Cortex of kidney (tissue), 1 donor: ENCODE data around the gene CASZ1.

Experiments used
- DNase-seq: peaks from one replicate; lab custom pipeline; 2025; lab: John Stamatoyannopoulos, UW

CASZ1 gene

DNA sequence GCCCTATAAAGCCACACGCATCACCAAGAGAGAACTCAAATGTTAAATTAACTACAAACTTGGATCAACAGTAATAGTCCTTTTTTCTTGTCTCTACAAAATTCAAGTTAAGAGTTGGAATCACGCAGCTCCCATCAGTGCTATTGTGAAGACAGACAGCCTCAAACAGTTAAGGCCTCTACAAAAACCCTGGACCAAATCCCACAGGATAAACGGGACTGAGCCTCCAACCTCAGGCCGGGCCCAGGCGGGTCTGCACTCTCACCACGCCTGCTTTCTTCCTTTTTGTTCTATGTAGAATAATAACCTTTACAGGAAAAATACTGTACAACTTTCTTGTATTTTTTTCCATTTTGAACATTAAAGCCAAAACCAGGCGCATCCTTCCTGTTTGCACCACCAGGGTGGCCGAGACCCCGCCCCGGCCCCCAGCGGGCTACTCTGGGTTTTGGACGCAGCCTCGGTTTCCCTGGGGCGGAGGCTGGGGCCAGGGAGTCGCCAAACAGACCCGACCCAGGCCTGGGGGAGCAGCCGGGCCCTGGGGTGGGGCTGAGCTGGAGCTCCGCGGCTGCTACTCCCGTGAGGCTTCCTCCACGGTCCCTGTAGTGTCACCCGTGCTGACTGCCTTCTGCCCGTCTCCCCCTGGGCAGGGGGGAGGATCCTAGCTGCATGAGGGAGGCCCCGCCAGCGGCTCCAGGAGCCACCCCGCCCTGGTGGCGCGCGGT lies 158.4 kb downstream of the CASZ1 start:
- DNase-seq: no peak

DNA sequence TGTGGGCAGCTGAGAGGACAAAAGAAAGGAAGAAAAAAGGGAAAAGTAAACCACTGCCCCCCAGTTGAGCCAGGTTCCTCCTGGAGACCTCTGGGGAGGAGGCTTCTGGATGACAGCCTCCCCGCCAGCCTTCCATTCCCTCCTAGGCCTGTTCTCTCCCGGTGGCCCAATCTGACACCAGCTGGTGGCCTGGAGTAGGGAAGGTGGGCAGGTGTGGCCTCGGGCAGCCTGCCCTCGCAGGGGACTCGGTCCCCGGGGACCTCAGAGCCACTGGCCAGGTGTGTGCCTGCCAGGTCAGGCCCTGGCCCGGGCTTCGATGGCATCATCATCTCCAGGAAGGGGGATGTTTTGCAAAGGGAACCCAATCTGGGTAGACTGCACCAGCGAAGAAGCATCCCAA lies 159.0 kb downstream of the CASZ1 start:
- no peak for DNase-seq

DNA sequence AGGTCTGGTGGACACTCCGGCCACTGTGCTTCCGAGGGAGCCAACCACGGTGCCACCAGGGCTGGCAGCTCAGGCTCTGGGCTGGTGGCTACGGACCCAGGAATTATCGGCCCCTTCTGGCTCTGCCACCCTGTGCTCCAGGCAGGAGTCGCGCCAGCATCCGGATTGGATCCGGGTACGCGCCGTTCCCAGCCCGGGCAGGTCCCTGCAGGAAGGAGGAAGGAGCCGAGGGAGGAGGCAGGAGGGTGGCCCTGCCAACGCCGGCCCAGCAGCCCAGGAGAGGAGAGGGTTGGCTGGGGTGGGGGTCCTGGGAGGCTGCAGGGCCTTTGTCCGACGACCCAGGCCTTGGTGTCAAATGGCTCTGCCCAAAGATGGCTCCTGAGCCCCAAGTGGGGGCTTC lies 160.5 kb downstream of the CASZ1 start:
- no peak for DNase-seq

DNA sequence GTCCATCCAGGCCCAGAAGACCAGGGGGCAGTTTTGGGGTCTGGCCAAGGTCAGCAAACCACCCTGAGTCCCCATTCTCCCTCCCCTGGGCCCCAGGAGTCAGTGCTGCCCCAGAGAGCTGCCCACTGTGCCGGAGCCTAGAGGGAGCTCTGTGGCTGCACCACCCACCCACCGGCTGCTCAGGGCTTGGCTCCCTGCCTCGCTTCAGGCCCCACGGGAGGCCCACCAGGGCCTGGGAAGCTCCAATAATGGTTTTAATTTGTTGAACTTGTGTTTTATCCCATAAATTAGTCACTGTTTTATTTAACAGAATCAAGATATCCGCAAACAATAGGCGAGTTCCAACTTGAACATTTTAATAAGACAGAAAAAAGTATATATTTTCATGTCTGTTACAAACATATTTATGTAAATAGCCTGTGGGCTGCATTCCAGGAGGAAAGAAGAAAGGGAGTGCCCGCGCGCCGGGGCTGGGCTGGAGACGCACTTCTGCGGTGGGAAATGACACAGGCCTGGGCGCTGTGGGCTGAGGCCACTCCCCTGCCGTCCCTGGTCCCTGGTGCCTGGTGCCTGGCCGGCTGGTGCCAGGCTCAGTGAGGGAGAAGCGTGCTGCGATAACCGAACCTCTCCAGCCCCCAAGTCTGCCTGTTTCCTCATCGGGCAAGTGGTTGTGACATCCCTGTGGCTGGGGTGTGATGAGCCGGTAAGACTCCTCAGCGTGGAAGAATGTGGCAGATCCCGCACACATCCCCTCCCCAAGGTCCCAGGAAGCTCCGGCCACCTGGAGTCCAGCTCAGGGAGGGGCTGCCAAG lies 161.2 kb downstream of the CASZ1 start:
- DNase-seq: no peak

DNA sequence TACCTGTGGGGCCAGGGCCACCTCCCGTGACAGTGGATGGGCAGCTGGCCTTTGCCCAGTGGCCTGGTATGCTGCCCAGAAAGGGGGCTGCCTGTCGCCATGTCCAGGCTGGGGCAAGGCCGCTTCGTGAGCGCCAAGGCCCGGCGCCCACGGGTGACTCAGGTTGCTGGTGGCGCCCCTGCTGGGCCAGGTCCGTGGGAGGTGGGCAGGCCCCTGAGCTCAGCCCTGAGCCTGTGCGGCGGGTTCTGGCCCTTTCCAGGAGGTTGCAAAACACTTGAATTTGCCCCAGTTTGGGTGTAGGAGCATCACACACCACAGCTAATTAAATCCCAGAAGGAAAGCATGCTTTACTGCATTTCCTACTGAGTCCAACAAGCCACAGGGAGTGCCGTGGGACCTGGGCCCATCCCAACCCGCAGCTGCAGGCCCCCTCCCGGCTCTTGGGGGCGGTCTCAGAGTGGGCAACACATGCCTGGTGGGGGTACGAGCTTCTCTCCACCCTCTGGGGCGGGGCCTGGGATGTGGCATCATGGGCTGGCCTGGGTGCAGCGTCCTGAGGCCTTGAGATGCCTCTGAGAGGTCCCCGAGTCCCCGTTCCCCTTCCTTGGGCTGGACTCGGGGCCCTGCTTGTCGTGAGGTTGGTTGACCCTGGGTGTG lies 161.9 kb downstream of the CASZ1 start:
- DNase-seq: no peak

DNA sequence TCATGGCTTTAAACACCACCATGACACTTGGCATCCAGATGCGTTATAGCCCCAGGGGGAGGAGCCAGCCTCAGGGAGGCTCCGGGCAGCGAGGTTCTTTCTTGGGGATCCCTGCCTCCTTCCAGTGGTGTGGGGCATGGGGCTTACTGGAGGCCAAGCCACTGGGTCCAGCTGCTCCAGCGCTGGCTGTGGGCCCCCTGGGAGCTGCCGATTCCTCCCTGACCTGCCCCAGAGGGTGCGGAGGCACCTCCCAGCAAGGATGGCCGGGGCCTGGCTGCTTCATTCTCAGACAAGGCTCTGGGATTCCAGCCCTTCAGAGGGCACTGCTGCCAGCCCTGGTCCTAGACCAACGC lies 162.4 kb downstream of the CASZ1 start:
- DNase-seq: no peak

DNA sequence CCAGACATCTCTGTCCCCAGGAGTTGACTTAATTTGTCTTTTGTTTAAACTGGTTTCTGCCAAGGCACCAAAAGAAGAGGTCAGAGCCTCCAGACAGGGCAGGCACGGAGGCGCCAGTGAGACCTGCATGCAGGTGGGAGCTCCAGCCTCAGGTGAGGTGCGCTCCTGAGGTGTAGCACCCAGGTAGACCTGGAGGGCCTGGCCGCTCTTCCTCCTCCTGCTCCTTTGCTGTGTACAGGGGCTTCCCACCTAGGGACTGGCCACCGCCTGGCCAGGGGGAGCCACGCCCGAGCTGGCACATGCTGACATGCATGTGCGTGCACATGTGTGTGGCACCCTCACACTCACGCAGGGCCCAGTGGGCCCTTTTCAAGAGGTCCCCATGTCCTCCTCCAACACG lies 163.0 kb downstream of the CASZ1 start:
- DNase-seq: no peak

DNA sequence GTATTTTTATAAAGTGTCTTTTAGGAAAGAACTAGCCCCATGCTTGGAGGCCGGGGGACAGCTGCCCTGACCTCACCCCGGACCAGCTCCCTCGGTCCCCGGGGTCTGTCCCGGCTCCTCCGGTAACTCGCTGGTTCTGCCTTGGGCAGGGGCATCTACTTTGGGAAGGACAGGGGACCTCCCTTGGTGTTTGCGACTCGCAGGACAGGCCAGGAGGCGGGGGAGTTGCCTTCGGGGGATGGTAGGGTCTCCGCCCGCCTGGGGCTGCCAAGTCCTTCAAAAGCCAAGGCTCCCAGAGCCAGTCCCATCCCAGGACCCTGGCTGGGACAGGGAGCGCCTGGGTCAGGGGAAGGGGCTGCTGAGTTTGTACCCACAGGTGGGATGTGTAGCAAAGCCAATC lies 163.8 kb downstream of the CASZ1 start:
- no peak for DNase-seq

DNA sequence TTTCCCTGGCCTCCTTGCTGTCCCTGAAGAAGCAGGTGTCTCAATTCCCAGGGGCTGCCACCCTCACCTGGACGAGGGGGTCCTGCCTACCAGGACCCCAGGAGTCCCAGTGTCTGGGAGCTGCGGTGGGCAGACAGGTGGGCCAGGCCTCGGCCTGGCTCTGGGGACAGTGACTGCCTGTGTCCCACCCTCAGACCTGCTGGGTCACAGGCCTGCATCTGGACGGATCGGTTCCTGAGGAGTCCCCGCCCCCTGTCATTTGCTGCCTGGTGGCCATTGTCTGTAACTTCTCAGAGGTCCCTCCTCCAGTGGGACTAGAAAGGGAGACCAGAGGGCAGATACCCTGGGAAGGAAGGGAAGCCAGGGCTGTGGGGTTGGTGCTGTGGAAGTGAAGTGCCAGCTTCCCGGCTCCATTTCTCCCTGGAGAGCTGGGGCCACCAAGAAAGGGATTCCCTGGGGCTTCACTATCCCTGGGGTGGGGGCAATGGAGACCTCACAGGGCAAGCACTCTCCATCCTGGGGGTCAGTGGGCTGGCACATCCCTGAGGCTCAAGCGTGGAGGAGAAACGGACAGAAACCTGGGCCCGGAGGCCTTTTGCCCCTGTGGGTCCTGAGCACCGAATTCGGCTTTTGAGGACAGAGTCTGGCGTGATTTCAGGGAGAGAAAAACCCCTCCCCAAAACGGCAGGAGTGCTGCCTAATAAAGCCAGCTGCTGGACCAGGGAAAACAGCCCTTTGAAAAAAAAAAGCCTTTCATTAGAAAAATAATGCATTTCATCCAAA lies 164.4 kb downstream of the CASZ1 start:
- no peak for DNase-seq

DNA sequence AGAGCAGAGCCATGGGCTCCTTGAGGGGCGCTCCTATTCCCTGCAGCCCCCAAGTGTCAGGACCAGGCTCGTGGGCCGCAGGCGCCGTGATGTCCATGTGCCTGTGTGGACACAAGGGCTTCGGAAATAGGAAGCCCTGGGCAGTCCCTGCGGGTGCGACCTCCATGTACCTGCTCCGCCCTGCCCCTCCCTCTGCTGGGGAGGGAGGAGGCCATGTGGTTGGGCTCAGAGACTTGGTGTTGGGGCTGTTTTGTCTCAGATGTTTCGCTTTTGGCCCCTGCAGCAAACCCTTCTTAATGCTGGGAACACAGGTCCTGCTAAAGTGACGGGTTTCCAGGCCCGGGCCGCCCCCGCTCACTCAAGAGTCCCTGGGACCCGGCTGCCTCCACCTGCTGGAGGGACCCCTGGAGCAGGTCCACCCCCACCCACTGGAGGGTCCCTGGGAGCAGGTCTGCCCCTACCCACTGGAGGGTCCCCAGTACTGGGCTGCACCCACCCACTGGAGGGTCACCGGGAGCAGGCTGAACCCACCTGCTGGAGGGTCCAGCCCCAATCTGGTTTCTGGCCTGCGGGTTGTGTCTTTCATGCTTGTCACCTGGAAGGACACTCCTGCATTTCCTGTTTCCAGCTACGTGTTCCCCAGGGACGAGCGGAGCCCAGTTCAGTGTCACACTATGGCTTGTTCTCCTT lies 165.2 kb downstream of the CASZ1 start:
- no peak for DNase-seq

DNA sequence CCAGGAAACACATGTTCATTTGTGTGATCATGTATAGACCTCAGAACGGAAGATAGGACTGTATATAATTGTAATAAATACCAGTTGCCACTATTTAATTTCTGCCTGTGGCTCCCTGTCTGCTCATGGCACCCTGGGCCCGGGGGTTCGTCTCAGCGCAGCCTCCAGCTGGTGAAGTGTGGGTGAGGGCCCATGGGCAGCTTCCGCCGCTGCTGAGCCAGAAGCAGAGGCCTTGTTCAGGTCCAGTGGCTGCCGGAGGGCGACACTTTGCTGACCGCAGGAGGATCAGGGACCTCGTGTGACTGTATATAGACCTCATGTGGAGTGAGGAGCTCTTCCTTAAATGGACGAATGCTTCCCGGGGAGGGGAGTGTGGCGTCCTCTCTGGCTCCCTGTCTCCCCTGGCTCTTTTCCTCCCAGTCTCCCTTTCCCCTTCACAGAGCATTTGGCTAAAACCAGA lies 165.8 kb downstream of the CASZ1 start:
- DNase-seq: no peak

DNA sequence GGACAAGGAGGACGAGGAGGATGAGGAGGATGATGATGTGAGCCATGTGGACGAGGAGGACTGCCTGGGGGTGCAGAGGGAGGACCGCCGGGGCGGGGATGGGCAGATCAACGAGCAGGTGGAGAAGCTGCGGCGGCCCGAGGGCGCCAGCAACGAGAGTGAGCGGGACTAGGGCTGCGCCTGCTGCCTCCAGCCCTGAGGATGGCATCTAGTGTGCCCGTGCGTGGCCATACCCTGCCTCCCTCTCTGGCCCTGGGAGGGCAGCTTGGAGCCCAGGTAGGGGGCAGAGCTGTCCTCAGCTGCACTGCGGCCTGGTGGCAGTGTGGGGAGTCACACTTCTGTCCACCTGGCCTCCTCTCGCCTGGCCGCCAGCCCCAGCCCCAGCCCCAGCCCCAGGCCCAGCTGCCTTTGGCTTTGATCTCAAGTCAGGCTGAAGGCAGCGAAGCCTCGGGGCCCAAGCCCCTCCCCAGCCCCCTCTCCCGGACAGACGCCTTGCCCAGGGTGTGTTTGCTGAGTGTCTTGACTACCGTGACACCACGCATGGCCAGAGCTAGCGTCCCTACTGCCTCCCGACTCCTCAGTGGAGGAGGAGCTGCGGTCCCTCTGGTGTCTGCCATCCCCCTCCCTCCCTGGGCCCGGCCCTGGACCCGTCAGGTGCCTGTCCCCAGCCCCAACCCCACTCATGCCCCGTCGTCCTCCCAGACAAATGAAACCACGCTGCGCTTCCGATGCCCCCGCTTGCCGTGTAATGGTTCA lies 166.5 kb downstream of the CASZ1 start:
- DNase-seq: no peak

DNA sequence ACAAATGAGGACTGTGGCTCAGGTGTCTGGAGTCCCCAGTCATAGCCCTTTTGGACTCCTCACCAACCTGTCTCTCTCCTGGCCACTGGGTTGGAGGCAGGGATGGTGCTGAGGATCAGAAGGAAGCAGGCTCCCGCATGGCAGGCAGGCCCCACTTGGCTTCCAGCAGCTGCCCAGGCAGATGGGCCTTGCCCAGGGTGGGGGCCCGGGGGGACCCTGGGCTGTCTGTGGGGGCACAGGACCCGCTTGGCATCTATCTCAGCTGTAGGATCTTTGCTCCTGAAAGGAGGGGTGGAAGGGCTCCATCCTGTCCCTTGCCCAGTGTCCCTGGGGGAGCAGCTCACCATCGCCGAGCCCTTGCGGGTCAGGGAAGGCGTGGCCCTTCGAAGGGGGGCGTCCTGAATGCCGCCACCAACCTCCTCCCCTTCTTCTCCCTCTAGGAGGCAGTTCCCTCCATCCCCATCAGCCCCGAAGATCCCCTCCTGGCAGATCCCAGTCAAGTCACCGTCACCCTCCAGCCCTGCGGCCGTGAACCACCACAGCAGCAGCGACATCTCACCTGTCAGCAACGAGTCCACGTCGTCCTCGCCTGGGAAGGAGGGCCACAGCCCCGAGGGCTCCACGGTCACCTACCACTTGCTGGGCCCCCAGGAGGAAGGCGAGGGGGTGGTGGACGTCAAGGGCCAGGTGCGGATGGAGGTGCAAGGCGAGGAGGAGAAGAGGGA lies 167.2 kb downstream of the CASZ1 start:
- no peak for DNase-seq

DNA sequence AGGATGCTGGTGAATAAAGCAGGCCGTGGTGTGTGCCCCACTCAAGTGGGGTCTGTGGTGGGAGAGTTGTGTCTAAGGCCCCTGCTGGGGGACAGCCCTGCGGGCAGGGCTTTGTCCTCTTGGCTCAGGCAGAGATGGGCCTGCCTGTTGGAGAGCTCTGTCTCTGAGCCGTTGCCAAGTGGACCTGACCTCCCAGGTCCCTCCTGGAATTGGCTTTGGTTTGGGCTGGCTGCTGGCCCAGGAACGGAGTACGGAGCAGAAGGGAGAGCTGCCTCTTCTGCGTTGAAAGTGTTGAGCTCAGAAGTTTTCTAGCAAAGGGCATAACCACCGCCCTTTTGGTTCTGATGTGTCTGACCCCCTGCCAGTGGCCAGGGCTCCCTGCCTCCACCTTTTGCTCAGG lies 167.8 kb downstream of the CASZ1 start:
- DNase-seq: no peak

DNA sequence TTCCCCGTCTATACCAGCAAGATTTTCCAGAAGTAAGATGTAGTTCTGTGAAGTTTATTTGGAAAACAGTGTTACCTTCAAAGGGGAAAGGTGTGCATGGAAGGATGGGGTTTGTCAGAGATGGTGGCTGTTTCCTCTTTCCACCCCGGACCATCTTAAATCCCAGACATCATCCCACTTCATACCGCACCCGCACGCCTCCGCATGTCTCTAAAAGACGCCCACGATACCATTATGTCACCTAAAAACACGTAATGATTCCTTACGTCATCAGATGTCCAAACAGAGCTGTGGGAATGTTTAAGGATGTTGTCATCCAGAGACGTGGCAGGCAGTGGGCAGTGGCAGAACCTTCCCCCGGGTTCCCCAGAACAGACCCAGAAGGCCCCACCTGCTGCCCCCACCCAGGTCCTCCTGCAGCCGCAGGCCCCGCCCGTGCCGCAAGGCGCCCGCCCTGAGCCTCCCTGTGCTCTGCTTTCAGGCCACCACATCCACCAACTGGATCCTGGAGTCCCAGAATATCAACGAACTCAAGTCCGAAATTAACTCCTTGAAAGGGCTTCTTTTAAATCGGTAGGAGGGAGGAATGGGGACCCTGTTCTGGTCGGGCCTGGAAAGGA lies 169.5 kb downstream of the CASZ1 start:
- no peak for DNase-seq

DNA sequence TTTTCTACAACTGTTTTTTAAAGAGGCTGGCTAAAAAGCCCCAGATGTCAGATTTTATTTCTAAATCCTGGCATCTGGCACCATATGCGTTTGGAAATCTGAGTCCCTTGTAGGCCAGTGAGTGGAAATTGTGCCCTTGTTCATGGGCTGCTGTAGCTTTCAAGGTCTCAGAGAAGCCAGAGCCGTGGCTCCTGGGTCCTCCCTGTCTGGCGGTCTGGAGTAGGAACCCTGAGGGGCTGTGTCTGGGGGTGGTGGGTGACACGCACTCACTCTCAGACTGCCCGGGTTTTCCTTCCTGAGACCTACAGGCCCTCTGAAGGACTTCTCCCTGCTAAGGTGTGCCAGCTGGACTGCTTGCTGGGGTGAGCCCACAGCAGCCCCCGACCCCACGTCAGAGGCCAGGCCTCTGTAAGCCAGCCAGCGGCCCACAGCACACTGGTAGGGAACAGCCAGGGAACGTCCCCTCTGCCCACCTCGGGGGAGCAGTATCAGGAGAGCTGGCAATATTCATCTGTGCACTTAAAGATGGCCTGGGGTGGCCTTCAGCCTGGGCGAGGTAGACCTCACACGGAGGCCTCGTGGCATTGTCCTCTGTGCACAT lies 170.2 kb downstream of the CASZ1 start:
- DNase-seq: no peak

DNA sequence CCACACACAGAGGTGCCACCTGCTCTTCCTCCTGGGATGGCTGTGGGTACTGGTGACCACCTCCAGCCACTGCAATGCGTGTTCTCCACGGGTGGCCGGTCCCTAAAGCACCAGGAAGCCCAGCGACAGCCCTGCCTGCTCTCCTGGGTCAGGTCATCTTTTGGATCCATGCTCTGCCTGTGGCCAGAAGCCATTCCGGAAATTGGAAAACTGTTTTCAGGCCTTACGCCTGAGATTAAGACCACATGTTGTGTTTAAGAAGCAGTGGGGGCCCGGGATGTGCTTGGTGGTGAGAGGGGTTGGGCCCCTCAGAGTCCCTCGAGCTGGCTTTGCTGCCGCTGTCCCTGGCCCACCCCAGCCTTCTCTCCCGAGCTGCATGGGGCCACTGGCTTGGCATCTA lies 170.9 kb downstream of the CASZ1 start:
- no peak for DNase-seq

DNA sequence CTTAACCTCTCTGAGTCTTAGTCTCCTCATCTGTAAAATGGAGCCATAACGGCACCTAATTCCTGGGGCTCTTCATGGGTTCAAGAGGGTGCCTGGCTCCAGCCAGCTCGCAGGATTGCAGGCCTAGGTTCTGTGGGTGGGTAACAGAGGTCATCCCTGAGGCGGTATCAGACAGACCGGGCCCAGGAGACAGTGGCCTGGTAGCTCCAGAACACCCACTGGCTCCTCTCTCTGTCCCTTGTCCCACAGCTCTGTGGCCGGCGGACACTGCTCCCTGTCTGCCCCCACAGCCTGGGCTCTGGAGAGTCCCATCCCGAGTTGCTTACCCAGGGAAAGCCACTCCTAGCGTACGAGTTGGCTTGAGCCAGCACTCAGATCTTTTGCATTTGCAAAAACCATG lies 171.4 kb downstream of the CASZ1 start:
- DNase-seq: no peak

DNA sequence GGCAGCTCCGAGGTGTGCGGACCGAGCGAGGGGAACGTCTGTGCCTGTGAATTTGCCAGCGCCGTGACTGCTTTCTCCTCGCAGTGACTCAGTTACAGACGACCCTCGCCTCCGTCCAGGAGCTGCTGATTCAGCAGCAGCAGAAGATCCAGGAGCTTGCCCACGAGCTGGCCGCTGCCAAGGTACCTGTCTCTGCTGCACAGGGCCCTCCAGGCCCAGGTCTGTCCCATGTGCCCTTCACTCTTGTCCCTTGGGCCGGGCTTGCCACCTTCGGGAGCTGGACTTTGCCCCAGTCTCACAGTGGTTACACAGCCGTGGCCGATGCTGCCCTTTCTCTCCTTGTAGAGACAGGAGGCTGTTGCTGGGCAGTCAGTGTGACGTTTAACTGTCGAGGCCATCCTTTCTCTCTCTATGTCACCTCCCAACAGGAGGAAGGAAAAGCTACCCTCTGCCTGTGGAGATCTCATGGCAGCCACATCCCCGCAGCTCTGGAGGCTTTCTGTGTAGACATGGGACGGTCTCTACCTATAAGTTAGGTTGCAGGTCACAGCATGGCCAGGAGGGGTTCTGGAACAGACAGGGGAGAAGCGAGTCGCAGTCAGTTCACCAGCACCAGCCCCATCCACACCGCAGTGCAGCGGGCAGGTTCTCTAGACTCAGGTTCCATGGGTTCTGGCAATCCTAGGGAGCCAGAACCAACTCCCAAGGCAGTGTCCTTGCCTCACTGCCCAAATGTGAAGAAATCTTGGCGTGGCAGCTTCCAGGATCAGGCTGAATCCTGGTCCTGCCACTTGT lies 172.0 kb downstream of the CASZ1 start:
- DNase-seq: no peak
